Measurements from ENCODE around the gene GSTCD.

DNA sequence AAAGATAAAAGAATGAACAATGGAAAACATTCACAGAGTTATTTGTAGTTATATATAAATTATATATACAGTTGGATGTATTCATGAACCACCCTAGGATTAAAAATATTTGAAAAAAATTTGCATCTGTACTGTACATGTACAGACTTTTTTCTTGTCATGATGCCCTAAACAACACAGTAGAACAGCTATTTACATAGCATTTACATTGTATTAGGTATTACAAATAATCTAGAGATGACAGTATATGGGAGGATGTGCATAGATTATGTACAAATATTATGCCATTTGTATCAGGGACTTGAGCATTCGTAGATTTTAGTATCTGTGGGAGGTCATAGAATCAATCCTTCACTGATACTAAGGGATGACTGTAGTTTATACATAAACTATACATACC lies 44.8 kb downstream of the GSTCD start:
- TF ChIP-seq, protein P1, sequence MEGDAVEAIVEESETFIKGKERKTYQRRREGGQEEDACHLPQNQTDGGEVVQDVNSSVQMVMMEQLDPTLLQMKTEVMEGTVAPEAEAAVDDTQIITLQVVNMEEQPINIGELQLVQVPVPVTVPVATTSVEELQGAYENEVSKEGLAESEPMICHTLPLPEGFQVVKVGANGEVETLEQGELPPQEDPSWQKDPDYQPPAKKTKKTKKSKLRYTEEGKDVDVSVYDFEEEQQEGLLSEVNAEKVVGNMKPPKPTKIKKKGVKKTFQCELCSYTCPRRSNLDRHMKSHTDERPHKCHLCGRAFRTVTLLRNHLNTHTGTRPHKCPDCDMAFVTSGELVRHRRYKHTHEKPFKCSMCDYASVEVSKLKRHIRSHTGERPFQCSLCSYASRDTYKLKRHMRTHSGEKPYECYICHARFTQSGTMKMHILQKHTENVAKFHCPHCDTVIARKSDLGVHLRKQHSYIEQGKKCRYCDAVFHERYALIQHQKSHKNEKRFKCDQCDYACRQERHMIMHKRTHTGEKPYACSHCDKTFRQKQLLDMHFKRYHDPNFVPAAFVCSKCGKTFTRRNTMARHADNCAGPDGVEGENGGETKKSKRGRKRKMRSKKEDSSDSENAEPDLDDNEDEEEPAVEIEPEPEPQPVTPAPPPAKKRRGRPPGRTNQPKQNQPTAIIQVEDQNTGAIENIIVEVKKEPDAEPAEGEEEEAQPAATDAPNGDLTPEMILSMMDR (IDR thresholded peaks at IDR 0.05), result no peak
- no peak for TF ChIP-seq POLR2A (IDR thresholded peaks at IDR 0.05)
